ENCODE measurements around the gene ERI3. TPM values are rescaled to one million over a fixed set of nuclear protein-coding genes. Genes with fewer than 3 reads are reported as not detected.

The ERI3 gene
- total RNA-seq, 1 donor from 2014 or later = 70.7 TPM

DNA sequence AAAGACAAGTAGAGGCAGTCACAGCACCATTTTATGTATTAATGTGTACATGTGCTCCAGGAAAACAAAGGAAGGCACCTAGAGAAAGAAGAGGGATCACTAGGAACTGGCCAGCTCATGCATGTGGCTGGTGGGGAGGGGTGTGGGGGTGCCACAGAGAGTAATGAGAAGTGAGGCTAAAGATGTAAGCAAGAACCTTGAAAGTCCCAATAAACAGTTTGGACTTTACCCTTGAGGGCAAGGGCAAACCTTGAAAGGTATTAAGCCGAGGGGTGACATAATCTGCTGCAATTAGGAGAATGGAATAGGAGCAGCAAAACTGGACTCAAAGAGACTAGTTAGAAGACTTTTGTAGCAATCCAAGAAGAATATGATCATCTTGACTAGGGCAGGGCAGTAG, 51.5 kb downstream of the ERI3 start:
- no peak for TF ChIP-seq CTCF (IDR thresholded peaks at IDR 0.05; ENCODE audit: unreplicated experiment)
- peaks cover 13% of the 10 kb centered on the region for H3K4me1 Mint-ChIP-seq
- no peak overlapping the region for H3K27ac Mint-ChIP-seq
- no peaks in the 10 kb centered on the region for H3K9me3 Mint-ChIP-seq
- H3K4me3 Mint-ChIP-seq = no peak overlapping the region
- no peaks in the 10 kb centered on the region for H3K27me3 Mint-ChIP-seq (ENCODE audit: low read depth)
- no peak for DNase-seq (ENCODE audit: low spot score in 2 of 2, unreplicated experiment in 2 of 2)
- peaks cover 40% of the 10 kb centered on the region for H3K36me3 Mint-ChIP-seq

DNA sequence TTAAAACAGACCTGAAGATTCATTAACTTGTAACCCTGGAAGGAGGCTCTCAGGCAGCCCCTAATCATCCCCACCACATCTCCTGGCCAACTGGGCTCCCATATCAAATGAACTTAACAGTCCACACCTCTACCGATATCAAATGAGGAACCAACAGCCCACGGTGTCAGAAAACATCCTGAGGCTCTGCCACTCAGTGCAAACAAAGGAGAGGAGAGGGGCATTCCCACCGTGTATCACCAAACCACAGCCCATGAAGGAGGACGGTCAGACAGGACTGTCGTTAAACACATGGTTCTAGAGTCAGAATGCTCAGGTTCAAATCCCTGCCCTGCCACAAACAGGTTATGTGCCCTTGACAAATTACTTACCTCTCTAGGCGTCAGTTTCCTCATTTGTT, 52.5 kb downstream of the ERI3 start:
- no peak for TF ChIP-seq CTCF (IDR thresholded peaks at IDR 0.05; ENCODE audit: unreplicated experiment)
- DNase-seq (ENCODE audit: low spot score in 2 of 2, unreplicated experiment in 2 of 2) = no peak
- H3K27ac Mint-ChIP-seq = no peak overlapping the region
- H3K27me3 Mint-ChIP-seq (ENCODE audit: low read depth) = no peaks in the 10 kb centered on the region
- H3K4me1 Mint-ChIP-seq = peaks cover 13% of the 10 kb centered on the region
- H3K9me3 Mint-ChIP-seq = no peaks in the 10 kb centered on the region
- H3K4me3 Mint-ChIP-seq = no peak overlapping the region
- peaks cover 41% of the 10 kb centered on the region for H3K36me3 Mint-ChIP-seq

DNA sequence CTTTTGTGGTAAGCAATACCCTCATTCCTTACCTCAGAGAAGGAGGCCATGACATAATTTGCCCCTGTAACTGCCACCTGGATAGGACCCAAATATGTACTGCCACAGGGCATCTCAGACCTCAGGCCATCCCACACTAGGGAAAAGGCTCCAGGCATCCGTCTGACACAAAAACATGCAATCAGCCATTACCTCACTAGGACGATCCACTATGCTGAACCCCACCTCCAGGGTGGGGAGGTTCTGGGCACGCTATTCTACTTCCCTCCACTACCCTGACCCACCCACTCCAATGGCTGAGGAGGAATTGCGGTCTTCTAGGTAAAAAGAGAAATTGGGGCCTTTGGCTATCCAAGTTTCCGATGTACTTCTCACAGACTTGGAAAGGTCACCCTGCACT, 53.6 kb downstream of the ERI3 start:
- Mint-ChIP-seq H3K27me3 (ENCODE audit: low read depth) (no peaks in the 10 kb centered on the region), H3K27ac (no peak overlapping the region)

GRCh38 chr1:44300852-44301251, 54.2 kb downstream of the ERI3 start:
- Mint-ChIP-seq H3K27me3 (ENCODE audit: low read depth) (no peaks in the 10 kb centered on the region), H3K36me3 (peaks cover 44% of the 10 kb centered on the region), H3K4me3 (no peak overlapping the region), H3K9me3 (no peaks in the 10 kb centered on the region), H3K27ac (no peak overlapping the region), H3K4me1 (peaks cover 17% of the 10 kb centered on the region)
- no peak for TF ChIP-seq CTCF (IDR thresholded peaks at IDR 0.05; ENCODE audit: unreplicated experiment)
- no peak for DNase-seq (ENCODE audit: low spot score in 2 of 2, unreplicated experiment in 2 of 2)

More for the DNA sequence above, 53.6 kb downstream of the ERI3 start:
- no peak for TF ChIP-seq CTCF (IDR thresholded peaks at IDR 0.05; ENCODE audit: unreplicated experiment)
- Mint-ChIP-seq H3K4me1 (peaks cover 13% of the 10 kb centered on the region), H3K36me3 (peaks cover 39% of the 10 kb centered on the region), H3K9me3 (no peaks in the 10 kb centered on the region), H3K4me3 (no peak overlapping the region)
- DNase-seq (ENCODE audit: low spot score in 2 of 2, unreplicated experiment in 2 of 2) = no peak

DNA sequence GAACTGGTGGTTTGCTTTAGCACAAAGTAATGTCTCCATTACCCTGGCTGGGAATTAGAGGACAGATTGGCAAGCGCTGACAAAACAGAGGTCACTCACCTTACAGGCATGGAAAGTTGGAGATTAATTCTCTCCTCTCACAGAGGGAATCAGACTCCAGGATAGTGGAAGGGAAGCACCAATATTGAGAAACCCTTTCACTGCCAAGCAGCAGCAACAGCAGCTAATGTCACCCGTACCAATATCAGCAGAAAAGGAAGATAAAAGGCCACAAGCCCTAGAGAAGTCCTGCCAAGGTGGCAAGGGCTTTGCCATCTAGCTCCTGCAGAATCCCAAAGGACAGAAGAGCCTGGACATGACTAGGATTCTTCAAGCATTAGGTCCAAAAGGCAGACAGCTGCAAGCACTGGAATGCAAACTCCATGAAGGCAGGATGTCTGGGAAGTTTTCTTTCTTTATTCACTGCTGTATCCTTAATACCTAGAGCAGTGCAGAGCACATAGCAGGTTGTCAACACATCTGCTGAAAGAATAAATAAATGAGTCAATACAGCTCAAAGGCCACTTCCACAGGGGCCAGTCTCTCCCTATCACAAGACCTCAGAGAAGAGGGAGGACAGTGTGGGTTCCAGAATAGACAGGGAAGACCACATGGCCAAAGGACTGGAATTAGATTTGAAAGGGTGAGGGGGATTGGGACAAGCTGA, 57.2 kb downstream of the ERI3 start:
- no peak for TF ChIP-seq CTCF (IDR thresholded peaks at IDR 0.05; ENCODE audit: unreplicated experiment)
- Mint-ChIP-seq H3K27me3 (ENCODE audit: low read depth) (no peaks in the 10 kb centered on the region), H3K4me1 (peaks cover 17% of the 10 kb centered on the region), H3K4me3 (no peak overlapping the region), H3K9me3 (no peaks in the 10 kb centered on the region), H3K36me3 (peaks cover 39% of the 10 kb centered on the region), H3K27ac (no peak overlapping the region)
- no peak for DNase-seq (ENCODE audit: low spot score in 2 of 2, unreplicated experiment in 2 of 2)

All from mesothelial cell of epicardium (in vitro differentiated cells).